NT2/D1 (cell line): ENCODE measurements around the gene GRK4.

Experiments
- YY1 ChIP-seq: IDR thresholded peaks from 2 replicates; pipeline ENCODE4 v1.6.1; 2011; ENCODE audit not compliant: insufficient read length, insufficient read depth
- ZNF274 ChIP-seq: IDR thresholded peaks from 2 replicates; pipeline ENCODE4 v1.6.1; 2011; ENCODE audit warnings: mild to moderate bottlenecking, low read depth, low read length

DNA sequence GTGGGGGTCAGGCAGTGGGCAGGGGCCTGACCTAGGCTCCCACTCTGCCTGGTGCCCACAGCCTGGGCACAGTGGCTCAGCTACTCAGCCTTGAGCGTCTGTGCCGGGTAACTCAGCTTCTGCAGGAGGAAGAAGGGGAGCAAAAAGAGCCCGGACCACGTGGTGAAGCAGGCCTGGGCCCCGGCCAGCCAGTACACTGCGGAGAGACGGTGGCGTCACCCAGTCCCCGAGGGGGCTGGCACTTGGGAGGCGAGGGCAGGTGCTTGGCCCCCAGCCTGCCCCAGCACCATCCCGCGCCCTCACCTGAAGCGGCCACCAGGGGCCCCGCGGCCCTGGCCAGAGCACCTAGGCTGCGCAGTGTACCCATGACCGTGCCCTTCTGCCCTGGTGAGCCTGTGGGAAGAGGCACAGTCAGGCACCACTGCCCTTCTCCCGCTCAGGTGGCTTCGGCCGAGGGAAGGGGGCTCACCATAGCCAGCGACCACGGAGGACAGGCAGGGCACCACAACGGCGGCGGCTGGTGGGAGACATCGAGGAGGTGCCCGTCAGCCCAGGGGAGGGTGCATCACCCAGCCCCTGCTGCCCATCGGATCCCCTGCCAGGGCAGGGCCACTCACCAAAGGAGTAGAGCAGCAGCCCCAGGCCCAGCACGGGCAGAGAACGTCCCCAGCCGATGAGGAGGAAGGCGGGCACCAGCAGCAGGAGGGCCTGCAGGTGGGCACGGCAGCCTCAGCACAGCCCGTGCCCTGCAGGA, 32.4 kb upstream of the GRK4 start:
- TF ChIP-seq ZNF274 = no peak
- no peak for TF ChIP-seq YY1
